Retinal pigment epithelial cell (primary cell): ENCODE results near the gene MAP3K19.
A peak's percentile ranks its signal among the peaks of the same experiment; 100 is the strongest.

Experiments used
- DNase-seq: peaks from one replicate; pipeline ENCODE4 v3.0.0-alpha.2; 2010; ENCODE audit warnings: low read depth
- H3K4me3 ChIP-seq: 2 replicates; pipeline ENCODE4 v1.5.1; 2011; ENCODE audit warnings: mild to moderate bottlenecking, low read length, control low read depth, moderate library complexity
- CTCF ChIP-seq: conservative IDR thresholded peaks from 2 replicates; pipeline ENCODE4 v1.5.1; 2011; ENCODE audit warnings: low read depth, low read length, control low read depth, inconsistent platforms

Gene MAP3K19

GRCh38 chr2:134917360-134917865 lies 129.8 kb downstream of the MAP3K19 start:
- peak overlapping the region; percentile 79 for H3K4me3 ChIP-seq
- TF ChIP-seq CTCF = no peak
- no peak for DNase-seq
